Endothelial cell of umbilical vein (primary cell): ENCODE measurements around the gene FGF2. TPM values are rescaled to one million over a fixed set of nuclear protein-coding genes. Genes with fewer than 3 reads are reported as not detected.
A peak's percentile ranks its signal among the peaks of the same experiment; 100 is the strongest.

Experiments used
- BruUV-seq: library from RNA; stranded (reverse); fragments of 400-500 nt; replicated peaks from 2 replicates; lab custom pipeline; 2021; lab: Mats Ljungman, UMichigan
- CTCF ChIA-PET: fragments of 300-600, 350-600 bp; sonication (Branson Sonifier 250); formaldehyde crosslinking; loops from one replicate; lab custom pipeline; 2021; ENCODE audit warnings: antibody characterized with exemption, inconsistent platforms; lab: Charles Lee
- POLR2A ChIA-PET: fragments of 300-600, 350-600 bp; sonication (Branson Sonifier 250); formaldehyde crosslinking; loops from one replicate; lab custom pipeline; 2021; ENCODE audit warnings: antibody characterized with exemption, inconsistent platforms; lab: Charles Lee
- DNase-seq: peaks from one replicate; pipeline ENCODE4 v3.0.0-alpha.2; 2011; ENCODE audit warnings: low read depth, low spot score
- FAIRE-seq: peaks from 2 replicates; lab custom pipeline; 2011; peaks lifted over from hg19 to GRCh38; lab: Jason Lieb, UNC
- H2AFZ ChIP-seq: 2 replicates; pipeline ENCODE4 v1.6.0; 2012; ENCODE audit warnings: low read depth, low read length, control low read depth, inconsistent platforms
- H3K27ac ChIP-seq: 2 replicates; pipeline ENCODE4 v1.5.1; 2011; ENCODE audit warnings: low read depth, mild to moderate bottlenecking, control low read depth, low read length, moderate library complexity; ENCODE audit not compliant: insufficient read depth
- H3K27me3 ChIP-seq, 2 experiments: 2 replicates each; pipeline versions ENCODE4 v1.6.0 to v1.6.1; 2011; ENCODE audit warnings: low read length in 2 of 2, mixed read lengths in 1 of 2; ENCODE audit not compliant: control insufficient read depth in 2 of 2, insufficient read depth in 2 of 2
- H3K36me3 ChIP-seq, 2 experiments: 2 replicates in 1 of 2; 3 replicates in 1 of 2; pipeline ENCODE4 v1.5.1; 2011; ENCODE audit warnings: low read length in 2 of 2, mild to moderate bottlenecking in 1 of 2, moderate library complexity in 1 of 2; ENCODE audit not compliant: control insufficient read depth in 2 of 2, insufficient read depth in 2 of 2; ENCODE audit errors: extremely low read depth in 1 of 2
- H3K4me1 ChIP-seq: 3 replicates; pipeline ENCODE4 v1.5.1; 2011; ENCODE audit warnings: mild to moderate bottlenecking, low read length; ENCODE audit not compliant: control insufficient read depth, insufficient read depth; ENCODE audit errors: extremely low read depth
- H3K4me2 ChIP-seq: 2 replicates; pipeline ENCODE4 v1.6.1; 2011; ENCODE audit warnings: low read length, control low read depth, mixed read lengths; ENCODE audit not compliant: insufficient read depth
- H3K4me3 ChIP-seq, 3 experiments: fragments of 200-600 bp in 1 of 3; sonication (generic), shearing (Covaris generic) in 1 of 3; replicated peaks in 1 of 3; 2 replicates each; pipeline ENCODE4 v1.5.1; 2011 to 2016; ENCODE audit warnings: control low read depth in 3 of 3, low read length in 3 of 3, mild to moderate bottlenecking in 2 of 3, inconsistent platforms in 1 of 3, low read depth in 1 of 3, moderate library complexity in 1 of 3; ENCODE audit not compliant: insufficient read depth in 1 of 3
- H3K79me2 ChIP-seq: 2 replicates; pipeline ENCODE4 v1.6.0; 2012; ENCODE audit warnings: low read length, inconsistent platforms; ENCODE audit not compliant: control insufficient read depth, insufficient read depth
- H3K9ac ChIP-seq: replicated peaks from 2 replicates; pipeline ENCODE3; 2011; ENCODE audit warnings: low read length, control low read depth; ENCODE audit not compliant: insufficient read depth; ENCODE audit errors: extremely low read depth
- H3K9me1 ChIP-seq: replicated peaks from 3 replicates; pipeline ENCODE4 v1.6.0; 2011; ENCODE audit warnings: mild to moderate bottlenecking, low read length; ENCODE audit not compliant: control insufficient read depth, insufficient read depth; ENCODE audit errors: extremely low read depth
- H3K9me3 ChIP-seq: replicated peaks from 2 replicates; pipeline ENCODE4 v1.5.1; 2012; ENCODE audit warnings: low read length, inconsistent platforms; ENCODE audit not compliant: control insufficient read depth, insufficient read depth
- H4K20me1 ChIP-seq: replicated peaks from 2 replicates; pipeline ENCODE3; 2011; ENCODE audit warnings: mild to moderate bottlenecking, low read length; ENCODE audit not compliant: control insufficient read depth, insufficient read depth; ENCODE audit errors: extremely low read depth
- EZH2 ChIP-seq: IDR thresholded peaks from 2 replicates; pipeline ENCODE4 v1.6.1; 2012; ENCODE audit warnings: borderline replicate concordance, low read depth, mild to moderate bottlenecking, moderate library complexity, low read length, inconsistent platforms; ENCODE audit not compliant: severe bottlenecking
- FOS ChIP-seq: IDR thresholded peaks from 2 replicates; pipeline ENCODE4 v1.6.1; 2011; ENCODE audit warnings: mild to moderate bottlenecking, low read length, moderate library complexity, borderline replicate concordance; ENCODE audit not compliant: insufficient read depth
- GATA2 ChIP-seq: IDR thresholded peaks from 2 replicates; pipeline ENCODE4 v1.7.0; 2011; ENCODE audit warnings: low read depth, mild to moderate bottlenecking, moderate library complexity, mixed read lengths, low read length; ENCODE audit not compliant: insufficient read length, insufficient read depth
- JUN ChIP-seq: IDR thresholded peaks from 2 replicates; pipeline ENCODE4 v1.6.1; 2011; ENCODE audit warnings: borderline replicate concordance, low read depth; ENCODE audit not compliant: insufficient read length, insufficient read depth
- MAX ChIP-seq: IDR thresholded peaks from 2 replicates; pipeline ENCODE4 v1.6.1; 2011; ENCODE audit not compliant: insufficient read depth, insufficient read length
- POLR2A ChIP-seq: IDR thresholded peaks from 2 replicates; pipeline ENCODE4 v1.6.1; 2012; ENCODE audit warnings: low read depth, mild to moderate bottlenecking, control low read depth, low read length
- POLR2AphosphoS5 ChIP-seq: IDR thresholded peaks from 2 replicates; pipeline ENCODE4 v1.6.1; 2012; ENCODE audit warnings: low read depth, mild to moderate bottlenecking, control low read depth, low read length, moderate library complexity; ENCODE audit not compliant: insufficient read depth
- dilution Hi-C: fragments of 300-500 bp; cut with MboI; formaldehyde crosslinking; loops from one replicate; pipeline ENCODE4 v1.15.0; 2019; ENCODE audit warnings: low sequenced_read_pairs; ENCODE audit not compliant: extremely low pct_ligation_motif_present
- intact Hi-C: fragments of 100-400 bp; cut with micrococcal nuclease; formaldehyde crosslinking; loops from one replicate; pipeline ENCODE4 v1.10.0; 2022
- polyA plus RNA-seq, 4 experiments: library from polyadenylated mRNA; depleted of rRNA in 3 of 4; stranded (reverse) in 3 of 4; unstranded in 1 of 4; fragments of >200 nt; gene quantifications; 2 replicates each; pipeline versions ENCODE4 v1.2.1 to v1.2.3, GENCODE V29; 2011 to 2012; ENCODE audit warnings: missing spikeins in 1 of 4
- total RNA-seq: library from RNA; stranded (reverse); gene quantifications from 2 replicates; pipeline ENCODE4 v1.2.3, GENCODE V29; 2021

FGF2 gene
- total and polyA plus RNA-seq, 2 donors (not counting 3 experiments of a cell fraction or from before 2014, with no cell fraction given), result 4.6 to 23.9 TPM

- ChIA-PET CTCF (interaction anchor here (0.5 to 3.5 kb wide), 5 partner anchors 13 to 137 kb away, joined by 3 to 21 read pairs (median 3); no protein-coding TSS in a partner anchor), POLR2A (interaction anchor here (0.5 to 0.7 kb wide), 2 partner anchors 12 to 97 kb away, joined by 3 to 6 read pairs; no protein-coding TSS in a partner anchor)
- Histone ChIP-seq H3K9me1 (no peaks in the 10 kb centered on the region), H3K4me1 (peaks cover 40% of the 10 kb centered on the region), H4K20me1 (no peaks in the 10 kb centered on the region), H2AFZ (no peak overlapping the region), H3K4me2 (peak overlapping the region; percentile 42), H3K9me3 (no peaks in the 10 kb centered on the region), H3K9ac (peak overlapping the region; percentile 43), H3K79me2 (no peaks in the 10 kb centered on the region), H3K36me3 (peaks cover 0 to 7% of the 10 kb centered on the region in 2 experiments), H3K27me3 (no peaks in the 10 kb centered on the region), H3K4me3 (no peak overlapping the region), H3K27ac (peak overlapping the region; percentile 37)
- dilution Hi-C loops, result no loop called here
- BruUV-seq, result no TSS peak
- FAIRE-seq, result no peak
- no peak for TF ChIP-seq MAX
- no peak for TF ChIP-seq EZH2
- no peak for TF ChIP-seq JUN
- peak; percentile 73 for TF ChIP-seq GATA2
- TF ChIP-seq FOS, result no peak
- TF ChIP-seq POLR2AphosphoS5, result no peak
- no peak for TF ChIP-seq POLR2A
- DNase-seq, result peak; percentile 72
- intact Hi-C loops, result no loop called here
Observed at GRCh38 chr4:122895336-122895995, 68.8 kb downstream of the FGF2 start.
